Measurements from ENCODE around the gene ITIH4. TPM values are rescaled to one million over a fixed set of nuclear protein-coding genes. Genes with fewer than 3 reads are reported as not detected.

Gene ITIH4
- total RNA-seq, 1 donor from 2014 or later = 14.0 TPM

DNA sequence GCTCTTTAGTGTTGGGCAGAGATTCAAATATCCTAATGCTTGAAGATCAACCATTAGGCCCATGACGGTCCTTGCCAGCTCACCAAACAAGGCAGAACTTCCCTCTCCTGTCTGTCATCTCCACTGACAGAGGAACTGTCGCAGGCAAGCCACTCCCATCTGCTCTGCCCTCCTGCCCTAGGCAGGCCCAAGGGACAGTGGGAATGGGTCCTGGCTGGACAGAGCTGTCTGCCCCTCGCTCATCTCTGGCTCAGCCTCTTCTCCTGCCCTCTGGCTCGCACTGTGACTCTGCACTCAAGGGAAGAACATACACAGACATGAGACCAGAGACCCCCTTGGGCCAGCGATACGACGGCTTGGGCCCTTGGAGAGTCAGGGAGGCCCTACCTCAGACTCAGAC lies 12.0 kb upstream of the ITIH4 start:
- TF ChIP-seq, protein P1, sequence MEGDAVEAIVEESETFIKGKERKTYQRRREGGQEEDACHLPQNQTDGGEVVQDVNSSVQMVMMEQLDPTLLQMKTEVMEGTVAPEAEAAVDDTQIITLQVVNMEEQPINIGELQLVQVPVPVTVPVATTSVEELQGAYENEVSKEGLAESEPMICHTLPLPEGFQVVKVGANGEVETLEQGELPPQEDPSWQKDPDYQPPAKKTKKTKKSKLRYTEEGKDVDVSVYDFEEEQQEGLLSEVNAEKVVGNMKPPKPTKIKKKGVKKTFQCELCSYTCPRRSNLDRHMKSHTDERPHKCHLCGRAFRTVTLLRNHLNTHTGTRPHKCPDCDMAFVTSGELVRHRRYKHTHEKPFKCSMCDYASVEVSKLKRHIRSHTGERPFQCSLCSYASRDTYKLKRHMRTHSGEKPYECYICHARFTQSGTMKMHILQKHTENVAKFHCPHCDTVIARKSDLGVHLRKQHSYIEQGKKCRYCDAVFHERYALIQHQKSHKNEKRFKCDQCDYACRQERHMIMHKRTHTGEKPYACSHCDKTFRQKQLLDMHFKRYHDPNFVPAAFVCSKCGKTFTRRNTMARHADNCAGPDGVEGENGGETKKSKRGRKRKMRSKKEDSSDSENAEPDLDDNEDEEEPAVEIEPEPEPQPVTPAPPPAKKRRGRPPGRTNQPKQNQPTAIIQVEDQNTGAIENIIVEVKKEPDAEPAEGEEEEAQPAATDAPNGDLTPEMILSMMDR (conservative IDR thresholded peaks at IDR 0.05) = no peak
- H3K4me1 Mint-ChIP-seq (ENCODE audit: unreplicated experiment) = peaks cover 7% of the 10 kb centered on the region
- no peaks in the 10 kb centered on the region for H3K27me3 Mint-ChIP-seq
- DNase-seq (ENCODE audit: extremely low spot score, unreplicated experiment) = no peak
- no peak overlapping the region for H3K4me3 Mint-ChIP-seq
- no peak overlapping the region for H3K27ac Mint-ChIP-seq
- peaks cover 11% of the 10 kb centered on the region for H3K36me3 Mint-ChIP-seq
- H3K9me3 Mint-ChIP-seq = no peaks in the 10 kb centered on the region

DNA sequence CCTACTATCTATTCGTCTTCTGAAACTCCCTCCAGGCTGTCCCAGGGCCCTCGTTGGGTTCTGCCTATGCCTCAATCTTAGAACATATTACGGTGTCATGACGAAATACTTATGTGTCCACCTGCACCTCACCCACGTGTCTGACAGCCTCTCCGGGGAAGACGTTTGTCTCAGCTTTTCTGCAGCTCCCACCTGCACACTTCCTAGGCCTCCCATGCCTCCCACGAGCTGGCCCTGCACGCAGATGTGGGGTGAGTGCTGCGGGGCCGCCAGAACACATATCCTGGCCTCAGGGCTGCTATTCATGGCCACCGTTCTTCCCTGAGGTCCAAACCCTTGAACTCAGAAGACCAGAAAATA lies 11.5 kb upstream of the ITIH4 start:
- no peaks in the 10 kb centered on the region for H3K27me3 Mint-ChIP-seq
- no peaks in the 10 kb centered on the region for H3K9me3 Mint-ChIP-seq
- no peak overlapping the region for H3K4me3 Mint-ChIP-seq
- peaks cover 11% of the 10 kb centered on the region for H3K36me3 Mint-ChIP-seq
- no peak overlapping the region for H3K27ac Mint-ChIP-seq
- peaks cover 7% of the 10 kb centered on the region for H3K4me1 Mint-ChIP-seq (ENCODE audit: unreplicated experiment)
- no peak for DNase-seq (ENCODE audit: extremely low spot score, unreplicated experiment)
- TF ChIP-seq, protein P1 (conservative IDR thresholded peaks at IDR 0.05) = no peak

DNA sequence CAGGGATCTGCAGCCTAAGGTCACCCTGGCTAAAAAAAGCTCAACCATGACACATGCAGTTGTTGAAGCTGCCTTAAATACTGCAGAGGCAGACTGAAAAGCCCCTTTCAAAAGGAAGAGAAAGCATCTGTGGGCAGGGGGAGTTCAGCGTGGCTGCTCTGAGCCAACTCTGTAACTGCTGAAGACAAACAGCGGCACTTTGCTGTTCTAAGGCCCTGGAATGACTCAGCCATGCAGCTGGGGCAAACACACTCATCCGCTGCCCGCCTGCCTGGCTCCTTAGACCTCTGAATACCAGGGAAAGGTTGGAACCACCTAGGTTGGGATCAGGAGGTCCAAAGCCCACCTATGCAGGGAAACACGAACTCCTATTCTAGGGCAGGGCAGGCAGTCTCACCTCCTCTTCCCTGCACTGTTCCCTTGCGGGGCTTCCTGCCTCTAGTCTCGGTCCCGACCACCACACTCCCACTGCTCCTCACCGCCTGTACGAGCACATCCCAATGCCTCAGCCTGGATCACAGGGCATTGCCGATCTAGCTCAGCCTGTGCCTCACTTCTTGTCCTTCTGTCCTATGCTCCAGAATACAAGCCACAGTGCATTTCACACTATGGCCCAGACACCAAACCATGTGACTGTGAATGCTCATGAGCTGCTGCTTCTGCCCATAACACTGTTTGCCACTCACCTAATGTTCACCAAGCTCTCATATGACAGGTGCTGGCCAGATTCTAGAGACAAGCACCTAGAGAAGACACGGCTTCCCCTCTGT lies 10.9 kb upstream of the ITIH4 start:
- H3K27ac Mint-ChIP-seq = no peak overlapping the region

DNA sequence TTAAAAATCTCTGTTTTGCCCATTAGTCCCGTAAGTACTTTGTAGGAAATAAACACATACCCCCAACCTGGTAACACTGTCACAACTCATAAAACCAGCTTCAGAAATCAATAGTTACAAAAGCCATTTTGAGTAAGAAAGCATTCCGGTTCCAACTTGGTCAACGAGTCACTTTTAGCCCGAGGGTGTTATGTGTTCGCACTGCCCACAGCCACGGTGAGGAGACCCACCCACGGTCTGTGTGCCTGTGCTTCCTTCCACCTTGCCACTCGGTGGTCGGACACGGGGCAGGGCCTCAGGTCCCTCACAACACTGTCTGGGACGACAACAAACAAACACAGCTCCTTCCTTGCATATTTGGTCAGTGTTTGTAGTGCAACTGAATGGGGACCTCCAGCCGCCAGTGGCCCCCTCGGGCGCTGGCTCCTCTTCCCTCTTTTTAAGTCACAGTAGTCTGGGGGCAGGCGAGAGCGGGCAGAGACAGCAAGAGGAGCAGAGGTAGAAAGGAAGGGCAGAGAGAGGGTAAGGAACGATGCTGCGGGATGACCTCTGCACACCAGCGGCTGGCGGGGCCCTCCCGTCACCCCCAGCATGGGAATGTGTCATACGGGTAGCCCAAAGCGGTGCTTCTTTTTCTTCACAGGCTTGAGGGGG lies 9.5 kb upstream of the ITIH4 start:
- H3K36me3 Mint-ChIP-seq = peaks cover 11% of the 10 kb centered on the region
- peaks cover 12% of the 10 kb centered on the region for H3K4me1 Mint-ChIP-seq (ENCODE audit: unreplicated experiment)
- no peaks in the 10 kb centered on the region for H3K27me3 Mint-ChIP-seq
- no peaks in the 10 kb centered on the region for H3K9me3 Mint-ChIP-seq
- TF ChIP-seq, protein P1 (conservative IDR thresholded peaks at IDR 0.05) = no peak
- no peak for DNase-seq (ENCODE audit: extremely low spot score, unreplicated experiment)
- no peak overlapping the region for H3K27ac Mint-ChIP-seq
- no peak overlapping the region for H3K4me3 Mint-ChIP-seq

More for the DNA sequence above, 10.9 kb upstream of the ITIH4 start:
- H3K27me3 Mint-ChIP-seq = no peaks in the 10 kb centered on the region
- TF ChIP-seq, protein P1 (conservative IDR thresholded peaks at IDR 0.05) = no peak
- no peak for DNase-seq (ENCODE audit: extremely low spot score, unreplicated experiment)
- H3K36me3 Mint-ChIP-seq = peaks cover 11% of the 10 kb centered on the region
- H3K4me3 Mint-ChIP-seq = no peak overlapping the region
- H3K9me3 Mint-ChIP-seq = no peaks in the 10 kb centered on the region
- peaks cover 7% of the 10 kb centered on the region for H3K4me1 Mint-ChIP-seq (ENCODE audit: unreplicated experiment)

DNA sequence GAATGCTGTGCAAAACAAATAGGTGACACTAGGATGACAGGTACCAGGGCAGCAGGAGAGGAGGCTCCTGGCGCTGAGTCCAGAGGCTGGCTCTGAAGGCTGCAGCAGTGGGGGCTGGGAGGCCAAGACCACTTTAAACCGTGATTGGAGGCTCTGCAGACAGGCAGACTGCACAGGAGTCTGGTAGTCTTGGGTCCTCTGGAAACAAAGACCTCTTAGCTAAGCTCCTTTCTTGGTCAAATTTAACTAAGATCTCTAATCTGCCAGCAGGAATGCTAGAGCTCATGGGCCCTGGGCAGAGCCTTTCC lies 8.8 kb upstream of the ITIH4 start:
- no peaks in the 10 kb centered on the region for H3K9me3 Mint-ChIP-seq
- TF ChIP-seq, protein P1 (conservative IDR thresholded peaks at IDR 0.05) = no peak
- peaks cover 20% of the 10 kb centered on the region for H3K4me1 Mint-ChIP-seq (ENCODE audit: unreplicated experiment)
- no peak for DNase-seq (ENCODE audit: extremely low spot score, unreplicated experiment)
- H3K27me3 Mint-ChIP-seq = no peaks in the 10 kb centered on the region
- H3K36me3 Mint-ChIP-seq = peaks cover 11% of the 10 kb centered on the region
- H3K27ac Mint-ChIP-seq = no peak overlapping the region
- H3K4me3 Mint-ChIP-seq = no peak overlapping the region

Data from type B pancreatic cell (in vitro differentiated cells).